HG03571 (cell line): ENCODE measurements around the gene OTX1.
A peak's percentile ranks its signal among the peaks of the same experiment; 100 is the strongest.

Source experiments
- ATAC-seq: cut with Tn5 transposase; IDR thresholded peaks from one replicate; pipeline ENCODE4 v1.9.1; 2021; ENCODE audit not compliant: unreplicated experiment

Gene OTX1

GRCh38 chr2:63046961-63047320 lies 3.7 kb upstream of the OTX1 start:
- no peak for ATAC-seq

- no peak for ATAC-seq
Observed at GRCh38 chr2:63047321-63048279, 3.0 kb upstream of the OTX1 start.

GRCh38 chr2:63048367-63049171 lies 2.1 kb upstream of the OTX1 start:
- no peak for ATAC-seq

GRCh38 chr2:63049211-63049969 lies 1.2 kb upstream of the OTX1 start:
- no peak for ATAC-seq

- ATAC-seq: peak; percentile 16
Observed at GRCh38 chr2:63049970-63050333, 678 bp upstream of the OTX1 start.

- ATAC-seq: no peak
Observed at GRCh38 chr2:63051042-63051794, 588 bp downstream of the OTX1 start.

- no peak for ATAC-seq
Observed at GRCh38 chr2:63051795-63052333, 1.2 kb downstream of the OTX1 start.

GRCh38 chr2:63052411-63053080 lies 1.9 kb downstream of the OTX1 start:
- ATAC-seq: no peak

- ATAC-seq: no peak
Observed at GRCh38 chr2:63053081-63053888, 2.7 kb downstream of the OTX1 start.

- no peak for ATAC-seq
Observed at GRCh38 chr2:63053889-63054602, 3.4 kb downstream of the OTX1 start.

- no peak for ATAC-seq
Observed at GRCh38 chr2:63054841-63055225, 4.2 kb downstream of the OTX1 start.

GRCh38 chr2:63055226-63056106 lies 4.8 kb downstream of the OTX1 start:
- no peak for ATAC-seq

GRCh38 chr2:63056107-63057050 lies 5.7 kb downstream of the OTX1 start:
- ATAC-seq: peak; percentile 50

- ATAC-seq: no peak
Observed at GRCh38 chr2:63057249-63058143, 6.9 kb downstream of the OTX1 start.
